Activated naive CD4-positive, alpha-beta T cell treated with anti-CD3 and anti-CD28 coated beads, Interleukin-2, amount 50 U/mL, for 24 hours (primary cell): ENCODE measurements around the gene ZC3H8.

Experiments
- H3K27ac Mint-ChIP-seq: one replicate; pipeline ENCODE4 v1.8.0; 2021; ENCODE audit warnings: mild to moderate bottlenecking, mixed read lengths
- H3K27me3 Mint-ChIP-seq: one replicate; pipeline ENCODE4 v1.8.0; 2021; ENCODE audit warnings: mixed read lengths
- H3K36me3 Mint-ChIP-seq: one replicate; pipeline ENCODE4 v1.8.0; 2021; ENCODE audit warnings: mixed read lengths
- H3K4me1 Mint-ChIP-seq: one replicate; pipeline ENCODE4 v1.8.0; 2021; ENCODE audit warnings: mixed read lengths
- H3K4me3 Mint-ChIP-seq: one replicate; pipeline ENCODE4 v1.8.0; 2021; ENCODE audit warnings: mild to moderate bottlenecking, mixed read lengths
- H3K9me3 Mint-ChIP-seq: one replicate; pipeline ENCODE4 v1.8.0; 2021; ENCODE audit warnings: mixed read lengths

ZC3H8 gene

DNA sequence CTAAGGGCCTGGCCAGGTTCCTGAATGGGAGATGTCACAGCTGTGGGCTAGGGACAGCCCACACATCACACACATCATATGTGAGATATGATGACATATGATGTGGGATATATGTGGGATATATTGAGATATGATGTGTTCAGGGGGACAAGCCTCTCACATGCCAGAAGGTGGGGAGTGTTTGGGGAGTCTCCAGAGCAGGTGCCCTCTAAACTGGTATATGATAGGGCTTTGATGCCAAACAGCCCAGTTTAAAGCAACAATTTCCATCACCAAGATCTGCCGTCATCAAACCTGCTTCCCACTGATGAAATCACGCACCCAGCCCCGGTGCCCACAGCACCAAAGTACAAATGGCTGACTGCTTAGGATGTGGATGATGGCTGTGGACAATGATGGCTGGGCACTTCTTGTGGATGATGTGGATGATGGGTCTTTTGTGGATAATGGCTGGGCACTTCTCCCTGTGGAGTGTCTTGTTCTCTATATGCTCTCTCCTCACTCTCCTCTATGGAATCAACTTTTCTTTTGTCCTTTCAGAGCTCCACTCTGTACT is 65.8 kb downstream of the ZC3H8 start:
- H3K4me3 Mint-ChIP-seq = peak overlapping the region; percentile 71
- H3K27ac Mint-ChIP-seq = peak overlapping the region; percentile 97
- H3K36me3 Mint-ChIP-seq = peaks cover 23% of the 10 kb centered on the region
- H3K4me1 Mint-ChIP-seq = peaks cover 86% of the 10 kb centered on the region
- no peaks in the 10 kb centered on the region for H3K27me3 Mint-ChIP-seq
- no peaks in the 10 kb centered on the region for H3K9me3 Mint-ChIP-seq

DNA sequence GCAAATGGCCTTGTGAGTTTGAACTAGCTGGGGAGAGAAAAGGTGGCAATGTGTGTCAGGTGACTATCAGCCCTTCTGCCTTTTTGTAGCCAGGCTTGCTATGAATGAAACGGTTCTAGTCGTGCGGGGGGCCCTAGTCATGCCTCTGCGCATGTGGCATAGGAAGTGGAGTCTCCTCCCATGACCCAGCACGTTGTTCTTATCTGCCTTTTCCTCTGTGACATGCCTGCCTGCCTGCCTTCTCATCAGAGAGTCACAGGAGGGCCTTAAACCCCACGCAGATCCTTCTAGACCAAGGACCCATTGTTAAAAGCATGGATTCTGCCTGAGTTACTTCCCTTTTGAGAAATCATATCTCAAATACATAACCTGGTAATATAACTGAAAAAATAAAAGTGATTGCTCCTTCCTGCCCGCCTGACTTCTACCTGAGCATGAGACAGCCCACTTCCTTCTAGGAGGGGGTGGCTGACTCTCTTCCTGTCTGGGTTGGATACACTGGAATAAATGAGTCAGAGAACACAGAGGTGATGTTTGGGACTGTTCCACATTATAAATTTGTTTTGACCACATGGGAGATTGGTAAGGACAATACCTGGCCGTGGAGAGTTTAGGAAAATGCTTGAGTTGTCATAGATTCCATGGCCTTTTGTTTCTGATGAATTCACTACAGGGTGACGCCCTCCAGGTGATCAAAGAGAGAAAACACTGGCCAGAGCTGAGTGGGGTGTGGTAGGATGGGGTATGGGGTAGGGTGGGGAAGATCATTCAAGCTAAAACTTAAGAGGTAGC is 66.8 kb downstream of the ZC3H8 start:
- Mint-ChIP-seq H3K36me3 (peaks cover 23% of the 10 kb centered on the region), H3K4me3 (peak overlapping the region; percentile 71), H3K27ac (peak overlapping the region; percentile 97), H3K4me1 (peaks cover 90% of the 10 kb centered on the region), H3K27me3 (no peaks in the 10 kb centered on the region), H3K9me3 (no peaks in the 10 kb centered on the region)

DNA sequence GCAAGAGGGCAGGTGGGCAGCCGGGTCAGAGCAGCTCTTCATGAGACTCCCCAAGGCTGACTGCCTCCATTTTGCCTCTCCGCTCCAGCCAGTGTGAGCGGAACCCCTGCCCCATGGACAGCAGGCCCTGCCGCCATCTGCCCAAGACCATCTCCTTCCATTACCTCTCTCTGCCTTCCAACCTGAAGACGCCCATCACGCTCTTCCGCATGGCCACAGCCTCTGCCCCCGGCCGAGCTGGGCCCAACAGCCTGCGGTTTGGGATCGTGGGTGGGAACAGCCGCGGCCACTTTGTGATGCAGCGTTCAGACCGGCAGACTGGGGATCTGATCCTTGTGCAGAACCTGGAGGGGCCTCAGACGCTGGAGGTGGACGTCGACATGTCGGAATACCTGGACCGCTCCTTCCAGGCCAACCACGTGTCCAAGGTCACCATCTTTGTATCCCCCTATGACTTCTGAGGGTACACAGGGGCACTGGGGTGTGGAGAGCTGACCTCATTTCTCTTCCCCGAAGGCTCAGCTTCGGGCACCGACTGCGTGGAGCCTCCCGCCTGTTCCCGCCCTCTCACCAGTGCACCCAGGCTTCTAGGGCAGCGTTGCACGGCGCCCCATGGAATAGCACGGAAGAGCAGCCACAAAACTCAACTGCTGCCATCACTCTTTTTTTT is 67.7 kb downstream of the ZC3H8 start:
- Mint-ChIP-seq H3K27me3 (no peaks in the 10 kb centered on the region), H3K4me3 (peak overlapping the region; percentile 71), H3K4me1 (peaks cover 91% of the 10 kb centered on the region), H3K9me3 (no peaks in the 10 kb centered on the region), H3K36me3 (peaks cover 23% of the 10 kb centered on the region), H3K27ac (peak overlapping the region; percentile 97)

DNA sequence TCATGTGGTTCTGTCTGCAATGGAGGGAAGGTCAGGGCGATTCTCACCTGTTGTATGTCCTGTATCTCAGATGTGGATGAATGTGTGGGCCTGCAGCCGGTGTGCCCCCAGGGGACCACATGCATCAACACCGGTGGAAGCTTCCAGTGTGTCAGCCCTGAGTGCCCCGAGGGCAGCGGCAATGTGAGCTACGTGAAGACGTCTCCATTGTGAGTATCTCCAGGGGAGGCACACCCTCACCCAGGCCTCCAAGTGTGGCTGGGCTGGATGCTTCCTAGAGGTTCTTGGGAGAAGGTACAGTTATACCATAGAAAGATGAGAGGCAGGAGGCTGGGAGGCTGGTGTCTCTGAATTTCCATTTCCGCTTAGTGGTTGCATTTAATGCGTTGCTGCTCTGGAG is 69.7 kb downstream of the ZC3H8 start:
- Mint-ChIP-seq H3K4me3 (peak overlapping the region; percentile 51), H3K27ac (peak overlapping the region; percentile 93), H3K9me3 (no peaks in the 10 kb centered on the region), H3K4me1 (peaks cover 85% of the 10 kb centered on the region), H3K36me3 (peaks cover 18% of the 10 kb centered on the region), H3K27me3 (no peaks in the 10 kb centered on the region)

DNA sequence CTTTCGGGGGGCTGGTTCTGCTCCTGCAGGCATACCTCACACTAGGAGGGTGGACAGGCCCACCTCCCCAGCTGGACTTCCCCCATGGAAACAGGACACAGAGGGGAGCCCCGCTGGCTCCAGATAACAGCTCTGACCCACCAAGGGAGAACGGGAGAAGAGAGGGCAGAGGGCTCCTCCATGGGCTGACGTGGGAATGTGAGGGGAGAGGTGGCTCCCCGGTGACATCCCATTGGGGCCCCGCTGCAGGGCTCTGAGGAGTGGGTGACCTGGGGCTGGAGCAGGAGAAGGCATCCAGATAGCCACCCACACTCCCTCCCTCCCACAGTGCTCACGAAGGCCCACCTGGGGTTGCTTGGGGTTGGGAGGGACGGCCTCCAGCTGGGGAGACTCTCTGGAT is 70.7 kb downstream of the ZC3H8 start:
- no peaks in the 10 kb centered on the region for H3K9me3 Mint-ChIP-seq
- no peaks in the 10 kb centered on the region for H3K27me3 Mint-ChIP-seq
- peak overlapping the region; percentile 91 for H3K4me3 Mint-ChIP-seq
- peak overlapping the region; percentile 96 for H3K27ac Mint-ChIP-seq
- H3K4me1 Mint-ChIP-seq = peaks cover 85% of the 10 kb centered on the region
- H3K36me3 Mint-ChIP-seq = peaks cover 18% of the 10 kb centered on the region

DNA sequence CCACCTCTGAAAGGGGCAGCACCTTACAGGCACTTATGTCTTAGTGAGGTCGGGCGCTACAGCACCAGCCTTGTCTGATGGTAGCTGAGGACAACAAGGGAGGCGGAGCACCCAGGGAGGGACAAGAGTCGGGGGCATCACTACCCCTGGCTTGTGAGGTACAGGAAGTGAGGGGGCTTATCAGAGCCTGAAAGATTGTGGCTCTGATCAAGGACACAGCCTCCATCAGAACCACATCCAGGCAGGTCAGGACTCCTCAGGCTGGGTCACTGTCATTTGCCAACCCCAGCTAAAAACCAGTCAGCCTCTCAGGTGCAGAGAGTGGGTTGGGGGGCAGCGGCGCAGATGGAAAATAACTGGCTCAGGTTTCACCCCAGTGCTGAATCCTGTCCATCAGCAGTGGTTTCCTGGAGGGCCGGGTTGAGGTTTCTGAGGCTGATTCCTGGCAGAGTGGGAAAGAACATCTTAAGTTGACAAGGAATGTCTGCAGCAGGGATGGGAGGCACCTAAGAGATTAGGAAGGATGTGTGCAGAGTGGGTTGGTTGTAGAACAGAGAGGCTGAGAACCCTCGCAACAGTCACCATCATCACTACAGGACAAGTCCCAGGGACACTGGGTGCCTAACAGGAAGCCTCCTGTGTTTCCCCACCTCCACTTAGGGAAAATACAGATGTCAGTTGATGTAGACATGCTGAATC is 71.4 kb downstream of the ZC3H8 start:
- H3K27me3 Mint-ChIP-seq = no peaks in the 10 kb centered on the region

DNA sequence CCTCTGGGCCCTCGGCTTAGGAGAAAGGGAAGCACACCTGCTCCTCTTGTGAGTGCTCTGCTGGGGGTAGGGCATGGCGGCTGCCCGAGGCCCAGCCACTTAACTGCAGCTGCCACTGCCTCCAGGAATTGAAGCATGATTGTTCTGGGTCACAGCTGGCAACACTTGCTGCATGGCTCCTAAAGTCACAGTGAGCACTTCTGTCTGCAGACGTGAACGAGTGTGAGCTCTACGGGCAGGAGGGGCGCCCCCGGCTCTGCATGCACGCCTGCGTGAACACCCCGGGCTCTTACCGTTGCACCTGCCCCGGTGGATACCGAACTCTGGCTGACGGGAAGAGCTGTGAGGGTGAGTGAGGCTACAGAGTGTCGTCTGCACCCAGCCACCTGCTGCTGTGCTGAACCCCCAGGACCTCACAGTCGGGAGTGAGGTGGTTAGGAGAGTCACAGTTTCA is 72.2 kb downstream of the ZC3H8 start:
- peaks cover 14% of the 10 kb centered on the region for H3K36me3 Mint-ChIP-seq
- H3K4me1 Mint-ChIP-seq = peaks cover 85% of the 10 kb centered on the region
- no peaks in the 10 kb centered on the region for H3K27me3 Mint-ChIP-seq
- no peaks in the 10 kb centered on the region for H3K9me3 Mint-ChIP-seq
- peak overlapping the region; percentile 96 for H3K27ac Mint-ChIP-seq
- peak overlapping the region; percentile 91 for H3K4me3 Mint-ChIP-seq

More for the DNA sequence above, 71.4 kb downstream of the ZC3H8 start:
- H3K9me3 Mint-ChIP-seq = no peaks in the 10 kb centered on the region
- H3K27ac Mint-ChIP-seq = peak overlapping the region; percentile 96
- peaks cover 15% of the 10 kb centered on the region for H3K36me3 Mint-ChIP-seq
- peak overlapping the region; percentile 91 for H3K4me3 Mint-ChIP-seq
- H3K4me1 Mint-ChIP-seq = peaks cover 85% of the 10 kb centered on the region

DNA sequence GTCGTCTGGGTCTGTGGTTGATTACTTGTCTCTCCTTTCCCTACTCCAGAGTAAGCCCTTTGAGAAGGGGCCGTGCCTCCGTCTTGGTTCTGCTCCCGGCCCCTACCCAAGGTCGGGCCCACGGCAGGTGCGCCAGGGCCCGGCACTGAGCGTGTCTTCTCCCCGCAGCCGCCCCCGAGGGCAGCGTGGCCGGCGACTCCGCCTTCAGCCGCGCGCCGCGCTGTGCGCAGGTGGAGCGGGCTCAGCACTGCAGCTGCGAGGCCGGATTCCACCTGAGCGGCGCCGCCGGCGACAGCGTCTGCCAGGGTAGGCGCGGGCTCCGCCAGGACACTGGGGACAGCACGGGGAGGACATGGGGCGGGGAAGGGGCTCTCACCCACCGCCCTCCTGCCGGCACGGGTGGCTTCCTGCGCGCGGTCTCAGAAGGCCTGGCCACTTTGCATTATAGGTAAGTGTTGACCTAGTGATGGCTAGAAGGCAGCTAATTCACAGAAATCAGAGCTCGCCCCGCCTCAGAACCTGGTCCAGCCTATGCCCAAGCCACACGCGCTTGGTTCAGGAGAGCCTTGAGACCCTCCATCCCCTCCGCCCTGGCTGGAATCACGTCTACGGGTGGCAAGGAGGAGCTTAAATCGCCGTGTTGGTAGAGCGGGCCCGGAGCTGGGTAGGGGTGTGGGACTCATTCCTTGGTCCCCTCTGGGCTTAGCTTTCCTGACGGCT is 73.1 kb downstream of the ZC3H8 start:
- H3K4me3 Mint-ChIP-seq = peak overlapping the region; percentile 91
- H3K27me3 Mint-ChIP-seq = no peaks in the 10 kb centered on the region
- peak overlapping the region; percentile 96 for H3K27ac Mint-ChIP-seq
- H3K36me3 Mint-ChIP-seq = peaks cover 11% of the 10 kb centered on the region
- H3K9me3 Mint-ChIP-seq = no peaks in the 10 kb centered on the region
- peaks cover 77% of the 10 kb centered on the region for H3K4me1 Mint-ChIP-seq

DNA sequence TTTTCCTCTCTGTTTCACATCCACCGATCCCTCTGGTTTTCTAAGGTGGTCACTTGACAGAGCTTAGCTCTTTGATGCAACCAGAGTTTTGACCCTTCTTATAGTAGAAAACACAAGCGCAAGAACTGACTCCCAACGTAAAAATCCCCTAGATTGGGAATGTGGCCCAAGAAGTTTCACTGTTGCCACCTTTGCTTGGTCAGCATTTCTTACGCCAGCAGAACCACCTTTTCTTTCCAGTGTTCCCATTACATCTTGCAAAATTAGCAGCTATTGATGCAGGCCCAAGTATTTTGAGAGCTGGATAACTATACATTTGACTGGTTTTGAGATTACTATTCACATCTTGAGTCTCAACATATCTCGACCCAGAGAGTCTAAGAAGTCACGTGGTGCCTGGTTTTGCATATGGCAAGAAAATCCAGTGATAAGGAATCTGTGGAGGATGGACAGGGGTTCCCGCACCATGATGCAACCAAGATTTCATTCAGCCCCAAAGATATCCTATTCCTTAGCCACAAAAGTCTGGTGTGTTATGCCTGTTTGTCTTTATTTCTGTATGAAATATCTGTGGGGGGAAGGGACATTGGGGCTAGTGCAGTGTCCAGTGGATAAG is 78.8 kb downstream of the ZC3H8 start:
- no peaks in the 10 kb centered on the region for H3K27me3 Mint-ChIP-seq
- no peaks in the 10 kb centered on the region for H3K9me3 Mint-ChIP-seq
- no peak overlapping the region for H3K4me3 Mint-ChIP-seq

DNA sequence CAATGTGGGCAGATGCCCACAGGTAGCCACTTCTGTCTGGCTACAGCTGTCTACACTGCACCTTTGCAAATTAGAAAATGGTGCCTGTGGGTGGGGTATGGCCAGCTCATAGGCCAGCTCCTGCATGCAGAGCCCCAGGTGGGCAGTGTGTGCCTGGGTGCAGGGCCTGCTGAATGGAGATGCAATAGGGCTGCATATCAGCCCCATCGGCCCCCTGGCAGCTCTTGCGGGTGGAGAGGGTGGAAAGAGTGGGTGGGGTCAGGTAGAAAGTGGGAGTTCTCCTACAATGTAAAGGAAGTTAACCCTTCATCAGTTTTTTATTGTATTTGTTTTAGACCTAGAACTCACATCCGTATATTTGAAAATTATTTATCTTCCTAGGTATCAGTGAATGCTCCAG is 79.5 kb downstream of the ZC3H8 start:
- Mint-ChIP-seq H3K27me3 (no peaks in the 10 kb centered on the region), H3K4me1 (peaks cover 57% of the 10 kb centered on the region), H3K36me3 (no peaks in the 10 kb centered on the region), H3K4me3 (no peak overlapping the region), H3K27ac (no peak overlapping the region), H3K9me3 (no peaks in the 10 kb centered on the region)

More for the DNA sequence above, 78.8 kb downstream of the ZC3H8 start:
- Mint-ChIP-seq H3K27ac (no peak overlapping the region), H3K36me3 (no peaks in the 10 kb centered on the region), H3K4me1 (peaks cover 62% of the 10 kb centered on the region)

DNA sequence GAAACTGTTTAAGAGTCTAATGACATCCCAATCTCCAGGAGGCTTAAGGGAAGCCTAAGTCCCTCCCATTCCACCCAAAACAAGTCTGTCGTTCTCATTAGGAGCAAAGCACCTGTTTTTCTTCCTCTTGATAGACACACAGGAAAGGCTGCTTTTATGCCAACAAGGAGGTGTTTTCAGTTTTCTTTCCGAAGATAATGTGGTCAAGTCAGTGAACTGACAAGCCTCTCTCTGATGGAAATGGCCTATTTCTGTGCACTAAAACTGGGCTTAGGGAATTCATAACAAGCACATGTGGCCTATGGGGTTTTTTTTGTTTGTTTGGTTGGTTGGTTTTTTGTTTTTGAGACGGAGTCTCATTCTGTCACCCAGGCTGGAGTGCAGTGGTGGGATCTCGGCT is 80.5 kb downstream of the ZC3H8 start:
- Mint-ChIP-seq H3K27me3 (no peaks in the 10 kb centered on the region), H3K4me3 (no peak overlapping the region), H3K4me1 (peaks cover 47% of the 10 kb centered on the region), H3K36me3 (no peaks in the 10 kb centered on the region), H3K27ac (no peak overlapping the region), H3K9me3 (no peaks in the 10 kb centered on the region)

DNA sequence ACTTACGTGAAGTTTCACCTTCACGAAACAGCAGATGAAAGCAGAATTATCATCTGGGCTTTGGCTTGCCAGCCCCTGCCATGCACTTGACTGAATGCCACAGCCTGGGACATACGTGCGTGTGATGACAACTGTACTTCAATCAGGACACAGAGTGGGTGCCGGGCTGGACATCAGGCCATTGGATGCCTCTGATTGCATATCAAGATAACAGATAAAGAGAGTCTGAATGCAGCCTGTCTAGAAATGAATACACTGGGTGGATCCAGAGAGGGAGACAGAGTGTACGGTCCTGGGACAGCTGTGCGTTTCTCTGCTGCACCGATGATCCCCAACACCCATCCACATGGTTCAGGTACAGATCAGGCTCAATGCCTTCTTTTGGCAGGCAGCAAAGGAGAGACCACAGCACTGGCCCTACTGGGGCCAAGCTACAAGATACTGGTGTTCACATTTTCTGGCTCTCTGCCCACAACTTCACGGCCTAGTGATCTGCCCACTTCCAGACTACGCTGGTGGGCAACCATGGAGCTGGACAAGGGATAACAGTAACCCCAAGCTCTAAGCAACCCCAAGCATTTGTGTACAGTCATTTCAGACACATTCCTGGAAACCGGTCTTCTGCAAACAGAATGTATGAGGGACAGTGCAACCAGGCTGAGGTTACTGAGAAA is 81.1 kb downstream of the ZC3H8 start:
- Mint-ChIP-seq H3K27ac (peak overlapping the region; percentile 82), H3K36me3 (no peaks in the 10 kb centered on the region), H3K4me3 (peak overlapping the region; percentile 47)

DNA sequence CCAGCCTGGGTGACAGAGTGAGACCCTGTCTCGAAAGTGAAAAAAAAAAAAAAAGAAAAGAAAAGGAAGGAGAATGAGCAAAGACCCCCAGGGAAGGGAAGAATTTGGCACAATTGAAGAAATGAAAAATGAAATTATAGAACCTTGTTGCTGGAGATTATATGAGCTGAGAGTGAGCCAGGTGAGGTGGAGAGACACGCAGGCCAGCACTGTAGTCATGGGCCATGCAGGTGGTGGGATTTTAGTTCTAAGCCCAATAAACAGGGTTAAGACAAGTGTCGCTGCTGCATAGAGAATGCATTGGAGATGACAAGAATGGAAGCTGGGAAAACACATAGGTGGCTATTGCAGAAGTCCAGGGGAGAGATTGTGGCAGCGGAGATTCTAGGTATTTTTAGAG is 84.3 kb downstream of the ZC3H8 start:
- no peak overlapping the region for H3K4me3 Mint-ChIP-seq
- no peaks in the 10 kb centered on the region for H3K36me3 Mint-ChIP-seq
- no peak overlapping the region for H3K27ac Mint-ChIP-seq
- no peaks in the 10 kb centered on the region for H3K9me3 Mint-ChIP-seq
- H3K4me1 Mint-ChIP-seq = peaks cover 33% of the 10 kb centered on the region
- H3K27me3 Mint-ChIP-seq = no peaks in the 10 kb centered on the region

More for the DNA sequence above, 81.1 kb downstream of the ZC3H8 start:
- no peaks in the 10 kb centered on the region for H3K27me3 Mint-ChIP-seq
- no peaks in the 10 kb centered on the region for H3K9me3 Mint-ChIP-seq
- peaks cover 41% of the 10 kb centered on the region for H3K4me1 Mint-ChIP-seq

DNA sequence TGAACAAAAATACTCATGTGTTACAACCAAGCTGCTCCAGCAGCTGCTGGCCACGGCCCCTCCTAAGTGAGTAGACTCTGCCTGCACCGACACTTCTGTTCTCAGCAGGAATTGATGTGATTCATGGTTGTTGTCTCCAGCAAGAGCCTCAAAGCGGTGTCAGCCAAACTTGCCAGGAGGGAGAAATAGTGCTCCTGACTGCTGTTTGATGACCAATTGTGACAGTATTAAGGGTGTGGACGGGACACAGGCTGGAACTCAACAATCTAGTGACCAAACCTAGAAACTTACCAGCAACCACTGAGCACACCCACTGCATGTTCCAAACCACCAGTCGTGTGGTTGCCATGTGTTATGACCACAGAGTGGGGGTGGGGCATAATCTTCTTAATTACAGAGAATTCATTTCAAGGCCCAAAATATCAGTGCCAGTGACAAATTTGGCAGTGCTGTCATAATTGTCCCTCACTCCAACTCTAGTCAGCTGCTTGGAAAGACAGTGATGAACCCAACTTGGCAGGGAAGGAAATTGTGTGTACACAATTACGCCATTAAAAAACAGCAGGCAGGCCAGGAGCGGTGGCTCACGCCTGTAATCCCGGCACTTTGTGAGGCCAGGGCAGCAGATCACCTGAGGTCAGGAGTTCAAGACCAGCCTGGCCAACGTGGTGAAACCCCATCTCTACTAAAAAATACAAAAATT is 86.3 kb downstream of the ZC3H8 start:
- Mint-ChIP-seq H3K4me3 (no peak overlapping the region), H3K27me3 (no peaks in the 10 kb centered on the region), H3K27ac (no peak overlapping the region), H3K4me1 (peaks cover 18% of the 10 kb centered on the region), H3K9me3 (no peaks in the 10 kb centered on the region), H3K36me3 (no peaks in the 10 kb centered on the region)
